A549 (cell line): ENCODE measurements around the gene ADIG.

ENCODE experiments used
- RAD21 ChIP-seq, 2 experiments: fragments of >200 bp in 1 of 2; sonication (Bioruptor Twin) in 1 of 2; formaldehyde crosslinking in 1 of 2; IDR thresholded peaks in 1 of 2; conservative IDR thresholded peaks in 1 of 2; 2 replicates in 1 of 2; 3 replicates in 1 of 2; pipeline ENCODE4 v1.6.1; 2012 to 2018; ENCODE audit warnings: inconsistent platforms in 1 of 2
- TF ChIP-seq, protein P1 (sequence below): fragments of >200 bp; sonication (Bioruptor Twin); formaldehyde crosslinking; IDR thresholded peaks from 3 replicates; pipeline ENCODE4 v1.5.1; 2016

DNA sequence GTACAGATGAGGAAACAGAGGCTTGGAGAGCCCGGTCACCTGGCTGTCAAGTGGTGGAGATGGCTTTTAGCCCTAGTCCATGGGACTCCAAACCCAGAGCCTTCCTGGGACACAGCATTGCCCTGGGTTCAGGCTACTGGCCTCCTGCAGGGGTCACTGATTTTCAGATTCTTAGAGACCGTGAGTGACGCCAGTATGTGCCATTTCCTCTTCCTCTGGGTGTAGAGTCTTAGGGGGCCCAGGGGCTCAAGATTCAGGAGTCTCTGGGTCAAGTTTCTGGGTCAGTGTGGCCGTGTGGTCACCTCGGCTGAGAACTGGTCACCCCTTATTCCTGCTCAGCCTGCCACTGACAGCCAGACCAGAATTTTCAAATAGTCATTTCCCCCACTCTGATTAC lies 21.2 kb downstream of the ADIG start:
- no peak for TF ChIP-seq RAD21 (conservative IDR thresholded peaks at IDR 0.05 in 1 of 2, IDR thresholded peaks at IDR 0.05 in 1 of 2)
- TF ChIP-seq, protein P1, sequence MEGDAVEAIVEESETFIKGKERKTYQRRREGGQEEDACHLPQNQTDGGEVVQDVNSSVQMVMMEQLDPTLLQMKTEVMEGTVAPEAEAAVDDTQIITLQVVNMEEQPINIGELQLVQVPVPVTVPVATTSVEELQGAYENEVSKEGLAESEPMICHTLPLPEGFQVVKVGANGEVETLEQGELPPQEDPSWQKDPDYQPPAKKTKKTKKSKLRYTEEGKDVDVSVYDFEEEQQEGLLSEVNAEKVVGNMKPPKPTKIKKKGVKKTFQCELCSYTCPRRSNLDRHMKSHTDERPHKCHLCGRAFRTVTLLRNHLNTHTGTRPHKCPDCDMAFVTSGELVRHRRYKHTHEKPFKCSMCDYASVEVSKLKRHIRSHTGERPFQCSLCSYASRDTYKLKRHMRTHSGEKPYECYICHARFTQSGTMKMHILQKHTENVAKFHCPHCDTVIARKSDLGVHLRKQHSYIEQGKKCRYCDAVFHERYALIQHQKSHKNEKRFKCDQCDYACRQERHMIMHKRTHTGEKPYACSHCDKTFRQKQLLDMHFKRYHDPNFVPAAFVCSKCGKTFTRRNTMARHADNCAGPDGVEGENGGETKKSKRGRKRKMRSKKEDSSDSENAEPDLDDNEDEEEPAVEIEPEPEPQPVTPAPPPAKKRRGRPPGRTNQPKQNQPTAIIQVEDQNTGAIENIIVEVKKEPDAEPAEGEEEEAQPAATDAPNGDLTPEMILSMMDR: no peak
